ENCODE results near the gene ZNF407.

ZNF407 gene

DNA sequence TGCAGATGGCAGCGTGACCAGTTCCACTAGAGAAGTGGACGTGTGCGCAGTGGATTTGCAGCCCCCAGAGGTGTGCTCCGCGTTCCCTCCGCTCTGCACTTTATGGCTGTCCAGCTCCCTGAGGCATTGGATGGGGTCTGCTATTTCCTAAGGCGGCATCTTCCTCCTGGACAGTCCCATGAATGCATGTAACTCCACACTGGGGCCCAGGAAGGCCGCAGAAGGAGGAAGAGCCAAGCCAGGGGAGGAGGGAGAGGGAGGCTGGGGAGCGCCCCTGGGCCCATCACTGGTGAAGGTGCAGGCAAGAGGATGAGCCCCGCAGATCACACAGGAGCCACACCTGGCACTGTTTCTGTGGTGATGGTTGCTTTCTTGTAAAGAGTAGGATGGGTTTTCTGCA lies 512.1 kb downstream of the ZNF407 start:
- no peak for DNase-seq

GRCh38 chr18:75110311-75110710 lies 512.6 kb downstream of the ZNF407 start:
- no peak for DNase-seq

DNA sequence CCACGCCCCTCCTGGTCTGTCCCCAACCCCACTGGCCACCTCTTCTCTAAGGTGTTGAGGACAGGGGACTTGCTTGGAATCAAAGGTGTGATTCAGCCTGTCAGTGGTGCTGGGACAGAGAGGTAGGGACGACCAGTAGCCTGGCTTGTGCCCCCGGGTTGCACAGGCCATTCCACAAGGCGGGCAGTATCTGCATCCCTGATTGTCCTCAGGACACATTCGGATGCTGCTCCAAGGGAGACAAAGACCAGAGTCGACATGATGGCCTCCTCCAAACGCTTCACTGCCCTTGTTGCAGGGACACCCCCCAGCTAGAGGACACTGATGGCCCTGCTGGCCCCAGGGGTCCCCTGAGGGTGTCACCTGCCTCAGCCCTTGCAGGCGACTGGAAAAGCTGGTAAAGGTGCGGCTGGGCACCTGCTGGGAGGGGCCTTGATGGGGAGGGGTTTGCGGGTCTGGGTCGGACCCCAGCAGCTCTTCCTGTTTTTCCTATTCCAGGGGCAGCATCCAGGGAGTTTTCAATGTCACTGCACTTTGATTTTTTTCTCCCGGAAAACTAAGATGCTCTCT lies 513.3 kb downstream of the ZNF407 start:
- no peak for DNase-seq

DNA sequence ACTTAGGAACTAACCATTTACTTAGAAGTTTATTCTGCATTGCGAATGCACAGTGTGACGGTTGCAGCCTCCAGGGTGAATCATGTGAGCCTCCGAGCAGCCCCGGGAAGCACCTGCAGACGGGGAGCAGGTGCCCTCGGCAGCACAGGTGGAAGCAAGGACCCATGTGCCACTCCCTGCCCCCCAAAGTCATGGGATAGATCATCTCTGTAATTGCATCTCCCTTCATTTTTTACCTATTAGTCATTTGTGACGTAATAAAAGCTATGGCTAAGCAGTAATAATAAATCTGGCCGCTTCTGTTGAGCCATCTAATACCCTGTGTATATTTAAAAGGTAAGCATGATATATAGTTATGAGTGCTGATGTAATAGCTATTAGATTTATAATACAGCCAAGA lies 514.1 kb downstream of the ZNF407 start:
- peak in 1 of 2 experiments; percentile 12 for DNase-seq

DNA sequence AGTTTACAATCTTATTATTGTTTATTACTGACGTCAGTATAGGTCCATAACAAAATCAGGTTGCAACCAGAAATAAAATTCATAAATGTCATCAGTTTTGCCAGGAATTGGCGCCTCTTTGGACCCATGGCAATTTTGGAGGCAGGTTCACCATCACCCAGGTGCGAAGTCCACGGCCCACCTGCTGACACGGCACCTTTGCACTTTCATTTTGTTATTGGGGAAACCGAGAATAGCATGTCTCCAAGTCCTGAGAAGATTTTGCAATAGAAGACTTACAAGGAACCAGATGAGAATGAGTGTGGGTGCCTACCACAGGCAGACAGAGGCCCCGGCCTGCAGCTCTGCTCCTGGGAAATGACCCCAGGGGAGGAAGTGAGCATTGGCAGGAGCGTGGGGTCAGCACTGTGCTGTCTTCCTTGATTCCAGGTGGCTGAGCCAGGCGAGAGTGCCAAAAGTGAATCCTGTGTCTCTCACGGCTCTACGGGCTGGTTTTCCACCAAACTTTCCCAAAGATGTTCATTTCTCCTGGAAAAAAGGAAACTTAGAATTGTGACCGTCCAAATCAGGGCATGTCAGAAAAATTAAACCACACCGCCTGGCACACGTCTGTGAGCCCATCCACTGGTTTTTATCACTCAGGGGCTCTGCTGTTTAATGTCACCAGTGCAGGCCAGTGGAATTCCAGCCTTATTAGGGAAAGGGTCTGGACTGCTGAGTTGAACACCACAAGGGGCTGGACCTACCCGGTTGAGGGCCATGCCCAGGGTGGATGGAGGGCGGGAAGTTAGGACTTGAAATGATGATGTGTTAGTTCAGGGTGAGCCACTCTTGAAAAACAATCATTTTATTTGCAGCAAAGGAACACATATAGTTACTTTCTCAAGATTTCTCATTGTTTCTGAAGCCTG lies 514.8 kb downstream of the ZNF407 start:
- no peak for DNase-seq

DNA sequence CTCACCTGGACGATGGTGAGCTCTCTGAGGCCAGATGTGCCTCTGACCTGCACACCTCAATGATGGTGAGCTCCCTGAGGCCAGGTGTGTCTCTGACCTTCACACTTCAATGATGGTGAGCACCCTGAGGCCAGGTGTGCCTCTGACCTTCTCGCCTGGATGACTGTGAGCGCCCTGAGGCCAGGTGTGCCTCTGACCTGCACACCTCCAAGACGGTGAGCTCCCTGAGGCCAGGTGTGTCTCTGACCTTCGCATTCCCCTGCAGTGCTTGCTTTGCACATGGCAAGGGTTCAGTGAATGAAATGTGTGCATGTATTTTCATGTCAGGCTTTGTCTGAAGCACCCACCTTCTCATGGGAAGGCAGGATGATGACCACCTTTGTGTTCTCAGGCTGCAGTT lies 515.8 kb downstream of the ZNF407 start:
- DNase-seq = no peak

GRCh38 chr18:75114231-75114764 lies 516.6 kb downstream of the ZNF407 start:
- no peak for DNase-seq
